Suprapubic skin (tissue), 3 donors: ENCODE data around the gene GRWD1.

Experiments used
- CTCF ChIP-seq, 2 donors: fragments of 200-600 bp in 1 of 2; fragments of 450-650 bp in 1 of 2; sonication (generic) in 1 of 2; IDR thresholded peaks; one replicate each; pipeline ENCODE4 v1.5.1; 2016 to 2019; ENCODE audit warnings: antibody characterized with exemption in 2 of 2, mild to moderate bottlenecking in 1 of 2, moderate library complexity in 1 of 2
- EP300 ChIP-seq: sonication (generic); formaldehyde crosslinking; IDR thresholded peaks from one replicate; pipeline ENCODE4 v1.6.1; 2017; ENCODE audit warnings: antibody characterized with exemption
- POLR2A ChIP-seq, 2 donors: fragments of 450-650 bp; IDR thresholded peaks; one replicate each; pipeline ENCODE4 v1.6.1; 2017; ENCODE audit warnings: antibody characterized with exemption in 2 of 2, mild to moderate bottlenecking in 2 of 2, moderate library complexity in 2 of 2

GRCh38 chr19:48466561-48467325 lies 21.0 kb downstream of the GRWD1 start:
- no peak for TF ChIP-seq CTCF (IDR thresholded peaks at IDR 0.05)
- no peak for TF ChIP-seq POLR2A (IDR thresholded peaks at IDR 0.05)
- TF ChIP-seq EP300, result no peak
